ENCODE results near the gene HGS.

HGS gene

GRCh38 chr17:81640011-81640410 lies 43.8 kb upstream of the HGS start:
- no peak for DNase-seq (ENCODE audit: low read depth)
- TF ChIP-seq, protein P1, sequence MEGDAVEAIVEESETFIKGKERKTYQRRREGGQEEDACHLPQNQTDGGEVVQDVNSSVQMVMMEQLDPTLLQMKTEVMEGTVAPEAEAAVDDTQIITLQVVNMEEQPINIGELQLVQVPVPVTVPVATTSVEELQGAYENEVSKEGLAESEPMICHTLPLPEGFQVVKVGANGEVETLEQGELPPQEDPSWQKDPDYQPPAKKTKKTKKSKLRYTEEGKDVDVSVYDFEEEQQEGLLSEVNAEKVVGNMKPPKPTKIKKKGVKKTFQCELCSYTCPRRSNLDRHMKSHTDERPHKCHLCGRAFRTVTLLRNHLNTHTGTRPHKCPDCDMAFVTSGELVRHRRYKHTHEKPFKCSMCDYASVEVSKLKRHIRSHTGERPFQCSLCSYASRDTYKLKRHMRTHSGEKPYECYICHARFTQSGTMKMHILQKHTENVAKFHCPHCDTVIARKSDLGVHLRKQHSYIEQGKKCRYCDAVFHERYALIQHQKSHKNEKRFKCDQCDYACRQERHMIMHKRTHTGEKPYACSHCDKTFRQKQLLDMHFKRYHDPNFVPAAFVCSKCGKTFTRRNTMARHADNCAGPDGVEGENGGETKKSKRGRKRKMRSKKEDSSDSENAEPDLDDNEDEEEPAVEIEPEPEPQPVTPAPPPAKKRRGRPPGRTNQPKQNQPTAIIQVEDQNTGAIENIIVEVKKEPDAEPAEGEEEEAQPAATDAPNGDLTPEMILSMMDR (IDR thresholded peaks at IDR 0.05; ENCODE audit: insufficient read depth, low read depth, low read length, missing control alignments), result no peak
- no peak overlapping the region for H3K4me3 ChIP-seq (ENCODE audit: low read length)

- no peak overlapping the region for H3K4me3 ChIP-seq (ENCODE audit: low read length)
- peak; percentile 88 for DNase-seq (ENCODE audit: low read depth)
- TF ChIP-seq, protein P1 (IDR thresholded peaks at IDR 0.05; ENCODE audit: insufficient read depth, low read depth, low read length, missing control alignments), result no peak
Measured at GRCh38 chr17:81641825-81642489, 41.9 kb upstream of the HGS start.

GRCh38 chr17:81644496-81644895 lies 39.3 kb upstream of the HGS start:
- H3K4me3 ChIP-seq (ENCODE audit: low read length), result no peak overlapping the region
- TF ChIP-seq, protein P1 (IDR thresholded peaks at IDR 0.05; ENCODE audit: insufficient read depth, low read depth, low read length, missing control alignments), result no peak
- no peak for DNase-seq (ENCODE audit: low read depth)

DNA sequence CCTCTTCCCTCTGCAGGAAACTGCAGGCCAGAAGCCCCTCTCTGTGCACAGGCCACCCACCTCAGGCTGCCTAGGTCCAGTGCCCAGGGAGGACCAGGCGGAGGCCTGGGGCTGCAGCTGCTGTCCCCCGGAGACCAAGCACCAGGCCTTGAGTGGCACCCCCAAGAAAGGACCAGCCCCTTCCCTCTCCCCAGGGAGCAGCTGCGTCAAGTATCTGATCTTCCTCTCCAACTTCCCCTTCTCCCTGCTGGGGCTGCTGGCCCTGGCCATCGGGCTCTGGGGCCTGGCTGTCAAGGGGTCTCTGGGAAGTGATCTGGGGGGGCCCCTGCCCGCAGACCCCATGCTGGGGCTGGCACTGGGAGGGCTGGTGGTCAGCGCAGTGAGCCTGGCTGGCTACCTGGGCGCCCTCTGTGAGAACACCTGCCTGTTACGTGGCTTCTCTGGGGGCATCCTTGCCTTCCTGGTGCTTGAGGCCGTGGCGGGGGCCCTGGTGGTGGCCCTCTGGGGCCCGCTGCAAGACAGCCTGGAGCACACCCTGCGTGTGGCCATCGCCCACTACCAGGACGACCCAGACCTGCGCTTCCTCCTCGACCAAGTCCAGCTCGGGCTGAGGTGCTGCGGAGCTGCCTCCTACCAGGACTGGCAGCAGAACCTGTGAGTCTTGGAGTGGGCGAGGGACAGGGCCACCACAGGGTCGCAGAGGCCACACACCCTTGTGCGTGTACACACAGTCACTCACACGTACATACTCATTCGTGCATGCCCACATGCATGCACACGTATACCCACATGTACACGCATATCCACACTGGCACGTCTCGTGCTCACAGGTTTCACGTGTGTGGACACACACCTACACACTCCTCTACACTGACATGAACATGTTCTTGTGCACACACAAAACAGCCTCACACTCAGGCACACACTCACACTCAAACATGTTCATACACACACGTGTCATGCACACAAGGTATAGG lies 38.5 kb upstream of the HGS start:
- H3K4me3 ChIP-seq (ENCODE audit: low read length), result no peak overlapping the region
- DNase-seq (ENCODE audit: low read depth), result no peak
- TF ChIP-seq, protein P1 (IDR thresholded peaks at IDR 0.05; ENCODE audit: insufficient read depth, low read depth, low read length, missing control alignments), result no peak

GRCh38 chr17:81646869-81647600 lies 36.8 kb upstream of the HGS start:
- TF ChIP-seq, protein P1 (IDR thresholded peaks at IDR 0.05; ENCODE audit: insufficient read depth, low read depth, low read length, missing control alignments), result no peak
- DNase-seq (ENCODE audit: low read depth), result no peak

DNA sequence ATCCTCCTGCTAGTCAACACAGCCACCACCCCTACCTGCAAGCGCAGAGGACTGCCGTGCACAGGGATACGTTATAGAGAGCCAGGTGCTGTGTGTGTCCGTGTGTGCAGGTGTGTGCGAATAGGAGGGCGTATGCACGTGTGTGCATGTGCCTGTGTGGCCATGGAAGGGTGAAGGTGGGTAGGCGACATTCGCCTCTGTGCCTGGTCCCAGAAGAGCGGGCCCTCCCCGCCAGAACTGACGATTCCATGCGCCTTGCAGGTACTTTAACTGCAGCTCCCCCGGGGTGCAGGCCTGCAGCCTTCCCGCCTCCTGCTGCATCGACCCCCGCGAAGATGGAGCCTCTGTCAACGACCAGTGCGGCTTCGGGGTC lies 36.2 kb upstream of the HGS start:
- TF ChIP-seq, protein P1 (IDR thresholded peaks at IDR 0.05; ENCODE audit: insufficient read depth, low read depth, low read length, missing control alignments), result no peak
- no peak for DNase-seq (ENCODE audit: low read depth)
- H3K4me3 ChIP-seq (ENCODE audit: low read length), result no peak overlapping the region

More at GRCh38 chr17:81646869-81647600, 36.8 kb upstream of the HGS start:
- H3K4me3 ChIP-seq (ENCODE audit: low read length), result no peak overlapping the region
